Right lobe of liver (tissue), 6 donors: Measurements from ENCODE around the gene NANOS3. TPM values are rescaled to one million over a fixed set of nuclear protein-coding genes. Genes with fewer than 3 reads are reported as not detected.

Experiments used
- ATAC-seq, 4 donors: fragments of 200-7000 bp; cut with Tn5 transposase; one replicate each; pipeline ENCODE4 v1.9.1; 2020; ENCODE audit warnings: mild to moderate bottlenecking in 4 of 4, moderate library complexity in 4 of 4
- DNase-seq, 3 donors: peaks; one replicate each; pipeline ENCODE4 v3.0.0-alpha.2; 2020
- H3K27ac ChIP-seq, 3 donors: fragments of 200-600 bp; one replicate each; pipeline ENCODE4 v1.8.0; 2022
- H3K27me3 ChIP-seq, 2 donors: fragments of 200-600 bp; one replicate each; pipeline ENCODE4 v1.8.0; 2022
- H3K36me3 ChIP-seq, 4 donors: fragments of 200-600 bp; sonication (generic) in 1 of 4; one replicate each; pipeline versions ENCODE4 v1.5.1 to v1.8.0; 2017 to 2022; ENCODE audit warnings: control low read depth in 1 of 4
- H3K4me1 ChIP-seq, 4 donors: fragments of 200-600 bp; sonication (generic) in 1 of 4; one replicate each; pipeline versions ENCODE4 v1.5.1 to v1.8.0; 2017 to 2022; ENCODE audit warnings: control low read depth in 1 of 4
- H3K4me3 ChIP-seq, 3 donors: fragments of 200-600 bp; one replicate each; pipeline ENCODE4 v1.8.0; 2022
- H3K9me3 ChIP-seq, 4 donors: fragments of 200-600 bp; sonication (generic) in 1 of 4; one replicate each; pipeline versions ENCODE4 v1.5.1 to v1.8.0; 2017 to 2022; ENCODE audit warnings: control low read depth in 1 of 4
- CTCF ChIP-seq, 4 donors: fragments of 200-600 bp in 3 of 4; fragments of 450-650 bp in 1 of 4; IDR thresholded peaks; one replicate each; pipeline versions ENCODE4 v1.5.1 to v1.8.0; 2016 to 2022; ENCODE audit warnings: antibody characterized with exemption in 4 of 4, mild to moderate bottlenecking in 2 of 4
- POLR2A ChIP-seq: fragments of 450-650 bp; IDR thresholded peaks from one replicate; pipeline ENCODE4 v1.6.1; 2017; ENCODE audit warnings: antibody characterized with exemption, mild to moderate bottlenecking
- WGBS: methylation state at CpG from one replicate; pipeline ENCODE4 v1.1.6; 2018; ENCODE audit warnings: low coverage, low lambda C conversion rate; ENCODE audit not compliant: insufficient coverage; ENCODE audit errors: missing lambda C conversion rate; 5-methylcytosine and 5-hydroxymethylcytosine counted together
- intact Hi-C, 2 donors: fragments of 100-400 bp; cut with DNase I; formaldehyde crosslinking; loops; one replicate each; pipeline versions ENCODE4 v1.11.2 to v1.14.1; 2022
- microRNA counts: library from miRNA; unstranded; fragments of <30 nt; microRNA quantifications from one replicate; lab custom pipeline; 2016
- microRNA-seq, 2 donors: library from miRNA; unstranded; fragments of <30 nt; microRNA quantifications; one replicate each; pipeline ENCODE4, GENCODE V29; 2019 to 2020
- small RNA-seq, 2 experiments: library from RNA; depleted of rRNA; stranded (forward); fragments of <200 nt; gene quantifications; one replicate each; pipeline ENCODE3, GENCODE V24; 2016
- total RNA-seq, 6 experiments: library from RNA; depleted of rRNA in 2 of 6; stranded (reverse); fragments of >200 nt in 2 of 6; fragmentation: NEBNext Ultra II Directional in 3 of 6; extraction: Animal tissue kit (Norgen Biotek cat#: 25700) in 3 of 6; gene quantifications; one replicate each; pipeline versions ENCODE4 v1.1.0 to v1.2.4, GENCODE V29; 2016 to 2023
- donor health status: DM: no; HTN: yes; CAD: no.
- donor health status: DM: no; HTN: no; CAD: no.
- donor health status: DM: no; HTN: no; CAD: no.
- donor health status: DM: no; HTN: yes; CAD: no.
- donor health status: DM: no; HTN: yes; CAD: no.

The NANOS3 gene
- total RNA-seq, 6 experiments from 2014 or later: not detected

GRCh38 chr19:13926715-13927114 lies 49.8 kb downstream of the NANOS3 start:
- peak; percentile 19 to 43 (median 42) for ATAC-seq
- no peaks in the 10 kb centered on the region for H3K9me3 ChIP-seq
- H3K4me3 ChIP-seq: no peak overlapping the region
- peaks cover 0 to 31% (median 10%) of the 10 kb centered on the region in 4 donors for H3K36me3 ChIP-seq
- DNase-seq: no peak
- WGBS: 69% methylated on average over 3 of the region's 8 CpGs
- intact Hi-C loops: no loop called here
- no peaks in the 10 kb centered on the region for H3K4me1 ChIP-seq
- no peaks in the 10 kb centered on the region for H3K27me3 ChIP-seq
- H3K27ac ChIP-seq: no peak overlapping the region
- TF ChIP-seq CTCF (IDR thresholded peaks at IDR 0.05): no peak
- no peak for TF ChIP-seq POLR2A

- intact Hi-C loops: no loop called here
- Histone ChIP-seq H3K4me1 (no peaks in the 10 kb centered on the region), H3K4me3 (no peak overlapping the region), H3K36me3 (peaks cover 0 to 16% (median 0%) of the 10 kb centered on the region in 4 donors), H3K27me3 (no peaks in the 10 kb centered on the region), H3K9me3 (no peaks in the 10 kb centered on the region), H3K27ac (no peak overlapping the region)
- WGBS: 78% methylated on average over 4 of the region's 12 CpGs
- ATAC-seq (no peak), DNase-seq (no peak)
- TF ChIP-seq CTCF (IDR thresholded peaks at IDR 0.05) (no peak), POLR2A (no peak)
Measured at GRCh38 chr19:13929340-13929739, 52.4 kb downstream of the NANOS3 start.

GRCh38 chr19:13929956-13930355 lies 53.0 kb downstream of the NANOS3 start:
- WGBS: 79% methylated on average over 4 of the region's 17 CpGs
- H3K4me1 ChIP-seq: no peaks in the 10 kb centered on the region
- H3K27ac ChIP-seq: no peak overlapping the region
- intact Hi-C loops: no loop called here
- no peak for TF ChIP-seq POLR2A
- TF ChIP-seq CTCF (IDR thresholded peaks at IDR 0.05): no peak
- no peak overlapping the region for H3K4me3 ChIP-seq
- no peak for DNase-seq
- H3K9me3 ChIP-seq: no peaks in the 10 kb centered on the region
- H3K36me3 ChIP-seq: peaks cover 0 to 10% (median 0%) of the 10 kb centered on the region in 4 donors
- no peak for ATAC-seq
- H3K27me3 ChIP-seq: no peaks in the 10 kb centered on the region

MicroRNA genes within 50 kb of the gene (microRNA counts, 767-probe panel; counts per million panel counts)
- microRNA hsa-miR-181c-5p (lab: Ali Mortazavi, UCI) (237 counts per million), microRNA hsa-miR-23a-3p (lab: Ali Mortazavi, UCI) (12,567 counts per million, percentile 79 among the panel's probes with 10 or more counts), microRNA hsa-miR-24-3p (lab: Ali Mortazavi, UCI) (6,191 counts per million, percentile 18 among the panel's probes with 10 or more counts), microRNA hsa-miR-27a-3p (lab: Ali Mortazavi, UCI) (237 counts per million)

Small RNAs within 50 kb of the gene (microRNA-seq; reads per million reads assigned to microRNA genes)
- gene MIR181C (76.7 to 76.9 reads per million in 2 donors), gene MIR181D (41.9 to 42.2 reads per million in 2 donors)

Small RNAs within 50 kb of the gene (small RNA-seq; reads per million reads assigned to genes)
- gene MIR181C: 20.7 to 30.4 reads per million in 2 experiments
- gene MIR181D: 16.4 to 18.5 reads per million in 2 experiments

Other genes with a start within 250 kb of the NANOS3 start
- gene MRI1, start 112.6 kb upstream of the NANOS3 start, total RNA-seq: 10 to 100 TPM; 14.5 to 30.5 (median 24.1) TPM
- gene C19orf53, start 102.7 kb upstream of the NANOS3 start, total RNA-seq: 100 to 1,000 TPM in 2 of 6 experiments, 10 to 100 TPM in 4; 30.6 to 227 (median 32.8) TPM
- gene ZSWIM4, start 81.7 kb upstream of the NANOS3 start, total RNA-seq: 1 to 10 TPM in 5 of 6 experiments, under 1 TPM in 1; 0.98 to 3.7 (median 1.7) TPM
- gene BRME1, start 29.0 kb downstream of the NANOS3 start, total RNA-seq: 1 to 10 TPM in 4 of 6 experiments, under 1 TPM in 2; 0.34 to 3.7 (median 1.2) TPM
- gene CC2D1A, start 29.1 kb downstream of the NANOS3 start, total RNA-seq: 10 to 100 TPM; 16.5 to 29.8 (median 18.1) TPM
- under 1 TPM in 2 of 6 experiments, not detected in 4; 0.19 to 0.33 TPM for gene PODNL1, start 61.3 kb downstream of the NANOS3 start, total RNA-seq
- 1 to 10 TPM; 5.6 to 8.7 (median 7.7) TPM for gene DCAF15, start 75.4 kb downstream of the NANOS3 start, total RNA-seq
- gene RFX1, start 129.2 kb downstream of the NANOS3 start, total RNA-seq: 1 to 10 TPM; 2.5 to 9.3 (median 5.7) TPM
- not detected for gene RLN3, start 151.0 kb downstream of the NANOS3 start, total RNA-seq
- 1 to 10 TPM; 1.1 to 3.0 (median 1.5) TPM for gene IL27RA, start 154.6 kb downstream of the NANOS3 start, total RNA-seq
- gene PALM3, start 184.9 kb downstream of the NANOS3 start, total RNA-seq: 10 to 100 TPM in 4 of 6 experiments, 1 to 10 TPM in 2; 5.3 to 33.9 (median 17.0) TPM
- 10 to 100 TPM in 1 of 6 experiments, 1 to 10 TPM in 5; 3.6 to 12.0 (median 6.1) TPM for gene MISP3, start 195.7 kb downstream of the NANOS3 start, total RNA-seq
- gene C19orf67, start 208.6 kb downstream of the NANOS3 start, total RNA-seq: under 1 TPM in 1 of 6 experiments, not detected in 5; 0.27 TPM
- 10 to 100 TPM in 5 of 6 experiments, 1 to 10 TPM in 1; 10.0 to 25.3 (median 15.6) TPM for gene SAMD1, start 213.6 kb downstream of the NANOS3 start, total RNA-seq
- gene PRKACA, start 240.6 kb downstream of the NANOS3 start, total RNA-seq: 10 to 100 TPM; 54.8 to 87.5 (median 63.1) TPM